HG03378 (cell line): ENCODE measurements around the gene SPINT3.
"Not testable (repeated sequence)": the region's sequence is repeated elsewhere in the genome, so short reads cannot be mapped to it uniquely, and the experiment has no call there.

Source experiments
- ATAC-seq: cut with Tn5 transposase; IDR thresholded peaks from one replicate; pipeline ENCODE4 v1.9.1; 2021; ENCODE audit warnings: mild to moderate bottlenecking, moderate library complexity; ENCODE audit not compliant: unreplicated experiment

Gene SPINT3

GRCh38 chr20:45503403-45503802, 12.0 kb downstream of the SPINT3 start:
- ATAC-seq = no peak

GRCh38 chr20:45502561-45502960, 12.9 kb downstream of the SPINT3 start:
- ATAC-seq = no peak

GRCh38 chr20:45501600-45501999, 13.8 kb downstream of the SPINT3 start:
- ATAC-seq = no peak

- no peak for ATAC-seq
Observed at GRCh38 chr20:45500022-45500421, 15.4 kb downstream of the SPINT3 start.

DNA sequence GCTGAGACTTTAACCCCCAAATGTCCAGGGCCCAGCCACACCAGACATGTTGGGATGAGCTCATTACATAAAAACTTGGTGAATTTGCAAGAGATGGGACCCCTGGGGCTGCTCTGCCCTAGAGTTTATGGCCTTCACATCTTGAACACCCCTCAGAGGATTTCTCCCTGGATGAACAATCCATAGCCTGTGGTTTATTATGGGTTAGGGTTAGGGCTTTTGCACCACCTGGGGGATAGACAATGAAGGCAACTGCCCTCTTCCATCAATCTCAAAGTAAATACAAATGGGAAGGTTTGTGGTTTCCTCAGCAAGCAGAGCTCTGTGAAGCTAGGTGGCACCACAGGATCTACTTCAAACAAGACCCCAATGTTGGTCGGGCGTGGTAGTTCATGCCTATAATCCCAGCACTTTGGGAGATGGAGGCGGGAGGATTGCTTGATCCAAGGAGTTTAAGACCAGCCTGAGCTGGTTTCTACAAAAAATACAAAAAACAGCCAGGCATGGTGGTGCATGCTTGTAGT, 17.4 kb downstream of the SPINT3 start:
- no peak for ATAC-seq

- ATAC-seq = no peak
Observed at GRCh38 chr20:45496166-45496565, 19.3 kb downstream of the SPINT3 start.

DNA sequence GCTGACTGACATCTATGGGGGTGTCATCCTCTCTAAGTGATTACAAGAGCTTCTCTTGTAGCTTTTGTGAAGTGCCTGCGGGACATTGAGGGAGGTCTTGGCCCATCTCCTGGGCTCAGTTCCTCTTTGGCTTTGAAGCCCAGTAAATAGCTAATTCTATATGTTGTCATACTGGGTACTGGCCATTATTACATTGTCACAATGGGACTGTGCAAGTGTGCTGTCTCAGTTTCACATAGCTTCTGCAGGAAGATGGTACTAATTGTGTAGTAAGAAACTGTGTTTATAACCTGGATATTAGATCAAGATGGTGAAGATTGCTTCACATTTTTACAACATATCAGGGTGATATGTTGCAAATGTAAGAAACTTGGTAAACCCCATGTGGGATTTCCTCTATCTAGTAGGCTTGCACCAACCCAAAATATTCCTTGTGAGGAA, 19.9 kb downstream of the SPINT3 start:
- no peak for ATAC-seq

DNA sequence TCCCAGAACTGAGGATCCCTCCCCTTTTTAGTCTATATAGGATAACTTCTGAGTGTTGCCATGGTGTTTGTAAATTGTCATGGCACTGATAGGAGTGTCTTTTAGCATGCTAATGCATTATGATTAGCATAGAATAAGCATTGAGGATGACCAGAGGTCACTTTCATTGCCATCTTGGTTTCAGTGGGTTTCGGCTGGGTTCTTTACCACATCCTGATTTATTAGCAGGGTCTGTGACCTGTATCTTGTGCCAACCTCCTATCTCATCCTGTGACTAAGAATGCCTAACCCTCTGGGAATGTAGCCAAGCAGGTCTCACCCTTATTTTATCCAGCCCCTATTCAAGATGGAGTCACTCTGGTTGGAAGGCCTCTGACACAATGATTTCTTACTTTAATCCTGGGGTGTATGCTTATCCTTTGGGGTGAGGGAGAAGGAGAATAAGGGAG, 26.3 kb downstream of the SPINT3 start:
- ATAC-seq = no peak

GRCh38 chr20:45487231-45487635, 28.2 kb downstream of the SPINT3 start:
- no peak for ATAC-seq

GRCh38 chr20:45485388-45485787, 30.0 kb downstream of the SPINT3 start:
- ATAC-seq = no peak

DNA sequence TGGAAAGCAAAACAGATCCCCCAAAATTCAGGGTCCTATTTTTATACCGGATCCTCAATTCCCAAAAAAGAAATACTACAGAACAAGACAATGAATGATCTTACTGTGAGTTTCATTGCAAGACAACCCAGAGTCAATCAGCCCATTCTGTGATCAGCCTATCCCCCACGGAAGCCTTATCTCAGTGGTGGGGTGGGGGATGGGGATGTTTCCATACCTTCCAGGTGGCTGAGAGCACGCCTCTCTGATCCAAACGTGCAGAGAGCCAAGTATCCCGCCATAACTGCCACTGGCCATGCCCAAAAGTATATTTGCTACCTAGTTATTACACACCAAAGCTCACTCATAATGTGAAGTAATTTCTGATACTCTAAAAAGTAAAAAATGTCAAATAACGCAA, 30.7 kb downstream of the SPINT3 start:
- ATAC-seq = no peak

DNA sequence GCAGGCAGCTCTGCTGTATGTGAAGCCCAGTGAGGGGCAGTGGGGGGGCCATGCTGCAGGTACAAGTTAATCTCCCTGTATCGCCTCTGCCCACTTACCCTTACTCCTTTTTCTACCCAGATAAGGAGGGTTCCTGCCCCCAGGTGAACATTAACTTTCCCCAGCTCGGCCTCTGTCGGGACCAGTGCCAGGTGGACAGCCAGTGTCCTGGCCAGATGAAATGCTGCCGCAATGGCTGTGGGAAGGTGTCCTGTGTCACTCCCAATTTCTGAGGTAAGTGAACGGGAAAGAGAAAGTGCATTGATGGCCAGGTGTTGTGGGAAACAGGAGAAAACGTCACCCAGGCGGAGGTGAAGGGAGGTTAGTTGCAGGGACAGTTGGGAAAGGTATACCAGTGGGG, 35.6 kb downstream of the SPINT3 start:
- no peak for ATAC-seq

DNA sequence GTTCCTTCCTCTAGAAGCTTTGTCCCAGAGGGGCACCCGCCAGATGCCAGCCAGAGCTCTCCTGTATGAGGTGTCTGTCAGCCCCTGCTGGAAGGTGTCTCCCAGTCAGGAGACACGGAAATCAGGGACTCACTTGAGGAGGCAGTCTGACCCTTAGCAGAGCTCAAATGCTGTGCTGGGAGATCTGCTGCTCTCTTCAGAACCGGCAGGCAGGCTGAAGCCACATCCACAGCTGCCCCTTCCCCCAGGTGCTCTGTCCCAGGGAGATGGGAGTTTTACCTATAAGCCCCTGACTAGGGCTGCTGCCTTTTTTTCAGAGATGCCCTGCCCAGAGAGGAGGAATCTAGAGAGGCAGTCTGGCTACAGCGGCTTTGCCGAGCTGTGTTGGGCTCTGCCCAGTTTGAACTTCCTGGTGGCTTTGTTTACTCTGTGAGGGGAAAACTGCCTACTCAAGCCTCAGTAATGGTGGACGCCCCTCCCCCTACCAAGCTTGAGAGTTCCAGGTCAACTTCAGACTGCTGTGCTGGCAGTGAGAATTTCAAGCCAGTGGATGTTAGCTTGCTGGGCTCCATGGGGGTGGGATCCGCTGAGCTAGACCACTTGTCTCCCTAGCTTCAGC, 37.8 kb downstream of the SPINT3 start:
- not testable (repeated sequence) for ATAC-seq

DNA sequence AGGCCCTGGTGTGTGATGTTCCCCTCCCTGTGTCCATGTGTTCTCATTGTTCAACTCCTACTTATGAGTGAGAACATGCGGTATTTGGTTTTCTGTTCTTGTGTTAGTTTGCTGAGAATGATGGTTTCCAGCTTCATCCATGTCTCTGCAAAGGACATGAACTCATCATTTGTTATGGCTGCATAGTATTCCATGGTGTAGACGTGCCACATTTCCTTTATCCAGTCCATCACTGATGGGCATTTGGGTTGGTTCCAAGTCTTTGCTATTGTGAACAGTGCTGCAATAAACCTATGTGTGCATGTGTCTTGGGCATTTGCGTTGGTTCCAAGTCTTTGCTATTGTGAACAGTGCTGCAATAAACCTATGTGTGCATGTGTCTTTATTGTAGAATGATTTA, 43.1 kb downstream of the SPINT3 start:
- ATAC-seq = not testable (repeated sequence)

GRCh38 chr20:45470937-45471336, 44.5 kb downstream of the SPINT3 start:
- ATAC-seq = no peak

DNA sequence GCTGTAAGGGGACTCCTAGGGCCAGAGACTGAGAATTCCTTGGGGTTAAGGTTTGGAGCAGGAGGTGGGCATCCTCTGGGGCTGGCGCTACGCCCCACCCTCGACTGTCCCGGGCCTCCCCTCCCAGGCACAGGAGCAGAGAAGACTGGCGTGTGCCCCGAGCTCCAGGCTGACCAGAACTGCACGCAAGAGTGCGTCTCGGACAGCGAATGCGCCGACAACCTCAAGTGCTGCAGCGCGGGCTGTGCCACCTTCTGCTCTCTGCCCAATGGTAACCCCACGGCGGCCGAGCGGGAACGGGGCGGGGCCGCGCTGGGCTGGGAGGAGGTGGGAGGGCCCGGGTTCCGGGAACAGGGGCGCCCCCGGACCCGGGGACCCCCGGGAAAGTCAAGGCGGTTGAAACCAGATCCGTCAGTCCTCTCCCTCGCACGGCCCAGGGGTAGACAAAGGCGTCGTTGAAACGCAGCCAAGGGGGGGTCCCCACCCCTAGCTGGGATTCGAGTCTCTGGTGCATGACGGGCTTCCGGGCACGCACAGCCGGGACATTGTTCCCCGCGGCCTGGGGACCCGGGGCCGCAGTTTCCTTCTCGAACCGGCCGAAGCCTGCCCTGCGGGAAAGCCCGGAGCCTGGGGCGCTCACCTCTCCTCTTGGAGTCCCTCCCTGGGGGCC, 45.0 kb downstream of the SPINT3 start:
- no peak for ATAC-seq

- no peak for ATAC-seq
Observed at GRCh38 chr20:45469336-45470261, 45.8 kb downstream of the SPINT3 start, which contains the start of gene WFDC2. WFDC2 (plus strand) TSS chr20:45469753; CDS start chr20:45469782, 29 bp downstream.

DNA sequence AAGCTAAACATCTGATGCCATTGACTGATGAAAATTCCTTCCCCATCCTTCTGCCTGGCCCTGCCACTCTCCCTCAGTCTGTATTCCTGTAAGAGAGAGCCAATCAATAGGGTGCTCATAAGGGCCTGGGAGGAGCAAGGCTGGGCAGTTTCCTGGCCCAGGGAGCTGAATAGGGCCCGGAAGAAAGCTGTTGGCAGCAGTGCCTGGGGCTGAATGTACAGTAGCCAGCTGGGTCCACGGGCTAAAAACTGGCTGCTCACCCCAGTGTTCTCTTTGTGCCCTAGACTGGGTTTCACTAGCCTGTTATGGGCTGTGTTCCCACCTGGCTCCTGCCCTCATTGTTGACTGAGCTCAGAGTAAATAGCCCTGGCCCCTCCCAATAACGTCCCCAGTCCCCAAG, 47.6 kb downstream of the SPINT3 start:
- no peak for ATAC-seq

- ATAC-seq = no peak
Observed at GRCh38 chr20:45467172-45467571, 48.2 kb downstream of the SPINT3 start.

GRCh38 chr20:45465491-45466266, 49.7 kb downstream of the SPINT3 start:
- no peak for ATAC-seq
